ENCODE results near the gene MS4A6A.

DNA sequence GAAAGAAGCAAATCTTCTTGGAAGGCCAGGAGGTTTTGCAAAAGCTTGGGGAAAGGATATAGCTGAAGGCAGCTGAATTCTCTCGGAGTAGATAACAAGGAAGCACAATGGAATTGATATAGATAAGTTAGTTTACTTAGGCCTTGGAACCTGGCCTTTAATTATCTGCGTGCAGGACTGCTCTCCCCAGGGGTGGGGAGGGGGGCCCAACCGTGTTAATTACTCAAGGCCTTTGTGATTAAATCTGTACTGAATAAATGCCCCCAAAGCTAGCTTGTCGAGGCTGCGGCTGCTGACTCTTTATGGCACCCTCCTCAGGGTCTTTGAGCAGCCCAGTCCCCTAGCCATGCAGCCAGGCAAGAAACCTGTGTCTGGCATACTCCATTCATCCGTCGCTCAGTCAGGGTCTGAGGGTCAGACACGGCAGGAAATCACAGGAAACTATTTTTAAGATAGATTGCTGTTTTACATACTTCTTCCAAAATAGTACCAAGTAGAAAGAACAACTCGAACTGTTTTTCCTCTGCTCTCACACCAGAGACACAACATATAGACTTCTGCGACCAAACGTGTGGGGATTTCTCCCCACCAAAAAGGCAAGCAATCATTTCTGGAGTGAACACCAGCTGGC, 58.0 kb downstream of the MS4A6A start:
- TF ChIP-seq EZH2 (IDR thresholded peaks at IDR 0.05; ENCODE audit: borderline replicate concordance, low read depth, low read length, poor library complexity, severe bottlenecking), result no peak
- TF ChIP-seq, protein P1, sequence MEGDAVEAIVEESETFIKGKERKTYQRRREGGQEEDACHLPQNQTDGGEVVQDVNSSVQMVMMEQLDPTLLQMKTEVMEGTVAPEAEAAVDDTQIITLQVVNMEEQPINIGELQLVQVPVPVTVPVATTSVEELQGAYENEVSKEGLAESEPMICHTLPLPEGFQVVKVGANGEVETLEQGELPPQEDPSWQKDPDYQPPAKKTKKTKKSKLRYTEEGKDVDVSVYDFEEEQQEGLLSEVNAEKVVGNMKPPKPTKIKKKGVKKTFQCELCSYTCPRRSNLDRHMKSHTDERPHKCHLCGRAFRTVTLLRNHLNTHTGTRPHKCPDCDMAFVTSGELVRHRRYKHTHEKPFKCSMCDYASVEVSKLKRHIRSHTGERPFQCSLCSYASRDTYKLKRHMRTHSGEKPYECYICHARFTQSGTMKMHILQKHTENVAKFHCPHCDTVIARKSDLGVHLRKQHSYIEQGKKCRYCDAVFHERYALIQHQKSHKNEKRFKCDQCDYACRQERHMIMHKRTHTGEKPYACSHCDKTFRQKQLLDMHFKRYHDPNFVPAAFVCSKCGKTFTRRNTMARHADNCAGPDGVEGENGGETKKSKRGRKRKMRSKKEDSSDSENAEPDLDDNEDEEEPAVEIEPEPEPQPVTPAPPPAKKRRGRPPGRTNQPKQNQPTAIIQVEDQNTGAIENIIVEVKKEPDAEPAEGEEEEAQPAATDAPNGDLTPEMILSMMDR (conservative IDR thresholded peaks at IDR 0.05; ENCODE audit: low read depth, low read length), result no peak

Measured in A673 (cell line).